ENCODE results near the gene TMEM272. TPM values are rescaled to one million over a fixed set of nuclear protein-coding genes. Genes with fewer than 3 reads are reported as not detected.
A peak's percentile ranks its signal among the peaks of the same experiment; 100 is the strongest.

Gene TMEM272
- total and polyA plus RNA-seq, 2 of the 4 experiments (the other 2 are of a cell fraction) = not detected

- no peak overlapping the region for H3K4me3 ChIP-seq (ENCODE audit: insufficient read depth, low read depth, low read length)
- H3K27me3 ChIP-seq (ENCODE audit: control insufficient read depth, insufficient read depth, low read length) = peaks cover 39% of the 10 kb centered on the region
- H3K9me1 ChIP-seq (ENCODE audit: insufficient read depth, low read length) = no peaks in the 10 kb centered on the region
- no peak overlapping the region for H3K18ac ChIP-seq (ENCODE audit: low read depth, low read length)
- no peak for DNase-seq
- no peak overlapping the region for H2BK120ac ChIP-seq (ENCODE audit: low read depth, low read length)
- H2AK5ac ChIP-seq (ENCODE audit: low read depth, low read length) = no peak overlapping the region
- H3K79me1 ChIP-seq (ENCODE audit: low read depth in 1 of 2, low read length in 2 of 2) = no peaks in the 10 kb centered on the region
- H3K36me3 ChIP-seq (ENCODE audit: control insufficient read depth, insufficient read depth, low read length) = no peaks in the 10 kb centered on the region
- no peak overlapping the region for H3K23ac ChIP-seq (ENCODE audit: low read depth, low read length)
- no peak overlapping the region for H3K4ac ChIP-seq (ENCODE audit: low read depth, low read length)
- no TSS peak for BruUV-seq (replicated peaks)
- no peak overlapping the region for H3K27ac ChIP-seq (ENCODE audit: insufficient read depth, low read length)
- no peak overlapping the region for H2BK20ac ChIP-seq (ENCODE audit: low read depth, low read length)
- H4K8ac ChIP-seq (ENCODE audit: low read depth in 2 of 2, low read length in 2 of 2) = no peak overlapping the region
- H3K56ac ChIP-seq (ENCODE audit: extremely low read depth, insufficient read depth, low read length) = no peak overlapping the region
- no peak overlapping the region for H3K14ac ChIP-seq (replicated peaks; ENCODE audit: low read depth, low read length)
- ChIA-PET POLR2A (ENCODE audit: unreplicated experiment) (no interaction called here), CTCF (interaction anchor here (0.5 kb wide), 1 partner anchor 15 kb away, joined by 3 read pairs; no protein-coding TSS in a partner anchor)
- H3K9ac ChIP-seq (ENCODE audit: low read depth, low read length) = no peak overlapping the region
- intact Hi-C loops (cut with micrococcal nuclease) (no loop called here), dilution Hi-C loops (cut with HindIII; ENCODE audit: low sequenced_read_pairs, unreplicated experiment) (no loop called here), in situ Hi-C loops (cut with MboI; ENCODE audit: low sequenced_read_pairs) (no loop called here)
- no peaks in the 10 kb centered on the region; the same call in 1 of the 2 replicates for H3K9me3 ChIP-seq (ENCODE audit: control insufficient read depth, insufficient read depth, low read length)
- no CpG with 5 or more reads among the region's 1 CpG for WGBS, 2 experiments (ENCODE audit: extremely low coverage in 2 of 2, insufficient read length in 1 of 2)
- TF ChIP-seq, protein P1, sequence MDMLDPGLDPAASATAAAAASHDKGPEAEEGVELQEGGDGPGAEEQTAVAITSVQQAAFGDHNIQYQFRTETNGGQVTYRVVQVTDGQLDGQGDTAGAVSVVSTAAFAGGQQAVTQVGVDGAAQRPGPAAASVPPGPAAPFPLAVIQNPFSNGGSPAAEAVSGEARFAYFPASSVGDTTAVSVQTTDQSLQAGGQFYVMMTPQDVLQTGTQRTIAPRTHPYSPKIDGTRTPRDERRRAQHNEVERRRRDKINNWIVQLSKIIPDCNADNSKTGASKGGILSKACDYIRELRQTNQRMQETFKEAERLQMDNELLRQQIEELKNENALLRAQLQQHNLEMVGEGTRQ (IDR thresholded peaks at IDR 0.05; ENCODE audit: low read depth, low read length) = 0 out of 2 replicates have a peak, but pooled peaks have one; percentile 25
- TF ChIP-seq, protein P2, sequence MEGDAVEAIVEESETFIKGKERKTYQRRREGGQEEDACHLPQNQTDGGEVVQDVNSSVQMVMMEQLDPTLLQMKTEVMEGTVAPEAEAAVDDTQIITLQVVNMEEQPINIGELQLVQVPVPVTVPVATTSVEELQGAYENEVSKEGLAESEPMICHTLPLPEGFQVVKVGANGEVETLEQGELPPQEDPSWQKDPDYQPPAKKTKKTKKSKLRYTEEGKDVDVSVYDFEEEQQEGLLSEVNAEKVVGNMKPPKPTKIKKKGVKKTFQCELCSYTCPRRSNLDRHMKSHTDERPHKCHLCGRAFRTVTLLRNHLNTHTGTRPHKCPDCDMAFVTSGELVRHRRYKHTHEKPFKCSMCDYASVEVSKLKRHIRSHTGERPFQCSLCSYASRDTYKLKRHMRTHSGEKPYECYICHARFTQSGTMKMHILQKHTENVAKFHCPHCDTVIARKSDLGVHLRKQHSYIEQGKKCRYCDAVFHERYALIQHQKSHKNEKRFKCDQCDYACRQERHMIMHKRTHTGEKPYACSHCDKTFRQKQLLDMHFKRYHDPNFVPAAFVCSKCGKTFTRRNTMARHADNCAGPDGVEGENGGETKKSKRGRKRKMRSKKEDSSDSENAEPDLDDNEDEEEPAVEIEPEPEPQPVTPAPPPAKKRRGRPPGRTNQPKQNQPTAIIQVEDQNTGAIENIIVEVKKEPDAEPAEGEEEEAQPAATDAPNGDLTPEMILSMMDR (conservative IDR thresholded peaks at IDR 0.05; ENCODE audit: low read depth, low read length) = no peak
- no peak overlapping the region for H4K5ac ChIP-seq (ENCODE audit: low read depth, low read length)
- H2AFZ ChIP-seq (replicated peaks; ENCODE audit: low read length, poor library complexity) = no peak overlapping the region
- H3K4me1 ChIP-seq (ENCODE audit: control insufficient read depth, insufficient read depth, low read length) = no peaks in the 10 kb centered on the region
- no peak for ATAC-seq (ENCODE audit: low read depth)
- H3K4me2 ChIP-seq (ENCODE audit: low read depth, low read length) = no peak overlapping the region
- peak overlapping the region; percentile 12 for H2AK9ac ChIP-seq (replicated peaks; ENCODE audit: low read depth, low read length, poor library complexity)
- no peak overlapping the region for H2BK15ac ChIP-seq (ENCODE audit: low read depth, low read length)
- H2BK5ac ChIP-seq (ENCODE audit: low read depth, low read length, poor library complexity, severe bottlenecking) = no peak overlapping the region
- no peaks in the 10 kb centered on the region for H4K20me1 ChIP-seq (ENCODE audit: insufficient read depth, low read length)
- no peak overlapping the region for H4K91ac ChIP-seq (ENCODE audit: insufficient read depth, low read depth, low read length)
Measured at GRCh38 chr13:51873837-51874236, 28.9 kb upstream of the TMEM272 start.
